Stimulated activated CD4-positive, alpha-beta T cell treated with anti-CD3 and anti-CD28 coated beads, Interleukin-4, amount 100 ng/mL, for 1 hour (primary cell): Measurements from ENCODE around the gene ALDH8A1.
A peak's percentile ranks its signal among the peaks of the same experiment; 100 is the strongest.

ENCODE experiments used
- DNase-seq: peaks from one replicate; pipeline ENCODE4 v3.0.0-alpha.2; 2020

Gene ALDH8A1

DNA sequence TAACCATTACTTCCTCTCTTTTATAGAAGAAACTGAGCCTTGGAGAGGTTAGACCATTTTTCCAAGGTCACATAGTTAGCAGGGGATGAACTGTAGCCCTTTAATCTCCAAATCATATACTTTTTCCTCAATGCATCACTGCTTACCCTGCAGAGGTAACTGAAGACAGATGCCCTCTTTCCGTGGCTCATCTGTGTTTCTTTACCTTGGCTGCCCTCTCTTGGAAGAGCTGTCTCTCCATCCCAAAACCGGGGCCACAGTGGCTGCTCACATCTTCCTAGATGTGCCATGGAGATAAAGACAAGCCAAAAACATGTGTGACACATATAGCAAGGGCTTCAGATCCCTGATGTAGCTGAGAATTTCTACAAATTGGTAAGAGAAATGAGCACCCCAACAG lies 581 bp upstream of the ALDH8A1 start:
- no peak for DNase-seq

GRCh38 chr6:134948691-134949090 lies 1.2 kb downstream of the ALDH8A1 start:
- DNase-seq: no peak

DNA sequence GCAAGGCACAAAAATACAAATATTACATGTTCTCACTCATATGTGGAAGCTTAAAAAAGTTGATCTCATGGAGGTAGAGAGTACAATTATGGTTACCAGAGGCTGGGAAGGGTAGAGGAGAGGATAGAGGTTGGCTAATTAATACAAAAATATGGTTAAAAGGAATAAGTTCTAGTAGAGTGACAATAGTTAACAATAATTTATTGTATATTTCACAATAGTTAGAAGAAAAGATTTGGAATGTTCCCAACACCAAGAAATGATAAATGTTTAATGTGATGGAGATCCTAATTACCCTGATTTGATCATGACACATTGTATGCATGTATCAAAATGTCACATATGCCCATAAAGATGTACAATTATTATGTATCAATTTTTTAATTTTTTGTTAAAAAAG lies 1.8 kb downstream of the ALDH8A1 start:
- DNase-seq: no peak

DNA sequence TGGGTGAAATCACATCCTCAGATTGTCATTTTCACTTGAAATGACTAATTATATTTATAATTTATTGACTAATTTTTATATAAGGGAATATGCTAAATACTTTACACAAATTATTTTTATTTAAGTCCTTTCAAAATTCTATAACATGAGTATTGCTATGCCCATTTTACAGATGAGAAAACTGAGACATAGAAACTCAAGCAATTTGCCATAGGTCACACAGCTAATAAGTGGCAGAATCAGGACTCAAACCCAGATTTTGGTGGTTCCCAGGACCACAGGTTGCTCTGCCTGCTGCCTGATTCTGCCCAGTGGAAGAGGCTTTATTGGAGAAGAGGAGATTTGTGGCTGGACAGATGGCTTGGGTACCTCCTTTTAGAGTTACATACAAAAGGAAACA lies 4.9 kb downstream of the ALDH8A1 start:
- no peak for DNase-seq

DNA sequence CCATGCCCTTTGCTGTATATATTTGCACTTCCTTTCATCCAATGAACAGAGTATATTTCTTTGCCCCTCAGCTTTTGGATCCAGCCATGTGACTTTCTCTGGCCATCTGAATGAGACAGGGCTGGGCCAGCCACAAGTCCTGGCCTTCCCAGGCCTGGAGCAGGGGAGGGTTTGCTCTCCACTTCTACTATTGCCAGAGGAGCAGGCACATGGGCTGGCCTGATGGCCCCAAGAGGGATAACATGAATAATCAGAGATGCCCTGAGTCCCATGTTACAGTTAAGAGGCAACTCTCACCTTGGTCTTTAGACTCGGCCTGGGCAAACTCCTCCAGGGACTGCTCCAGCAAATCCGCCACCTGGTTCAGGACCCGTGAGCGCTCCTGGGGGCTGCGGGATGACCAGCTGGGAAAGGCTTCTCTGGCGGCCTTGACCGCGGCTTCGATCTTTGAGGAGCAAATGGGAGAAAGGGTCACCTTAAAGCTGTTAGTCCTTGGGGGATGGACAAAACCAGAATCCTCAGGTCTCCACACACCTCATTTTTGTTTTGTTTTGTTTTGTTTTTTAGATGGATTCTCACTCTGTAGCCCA lies 6.3 kb downstream of the ALDH8A1 start:
- no peak for DNase-seq

DNA sequence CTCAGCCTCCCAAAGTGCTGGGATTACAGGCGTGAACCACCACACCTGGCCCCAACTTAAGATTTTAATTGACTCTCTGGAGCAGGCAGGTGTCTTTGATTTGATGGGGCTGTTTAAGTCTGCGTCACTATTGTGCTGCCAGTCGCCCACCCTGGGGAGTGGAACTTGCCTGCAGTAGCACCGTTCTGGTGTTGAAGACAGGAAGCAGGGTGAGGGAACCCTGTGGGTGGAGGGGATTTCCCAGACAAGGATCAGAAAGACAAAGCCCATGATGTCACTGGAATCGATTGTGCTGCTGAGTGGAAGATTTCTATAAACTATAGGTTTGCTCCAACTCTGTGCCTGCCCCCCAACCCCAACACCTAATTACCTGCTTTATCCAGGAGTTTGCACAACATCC lies 11.0 kb downstream of the ALDH8A1 start:
- peak; percentile 68 for DNase-seq

- no peak for DNase-seq
Measured at GRCh38 chr6:134937426-134937825, 12.5 kb downstream of the ALDH8A1 start.

DNA sequence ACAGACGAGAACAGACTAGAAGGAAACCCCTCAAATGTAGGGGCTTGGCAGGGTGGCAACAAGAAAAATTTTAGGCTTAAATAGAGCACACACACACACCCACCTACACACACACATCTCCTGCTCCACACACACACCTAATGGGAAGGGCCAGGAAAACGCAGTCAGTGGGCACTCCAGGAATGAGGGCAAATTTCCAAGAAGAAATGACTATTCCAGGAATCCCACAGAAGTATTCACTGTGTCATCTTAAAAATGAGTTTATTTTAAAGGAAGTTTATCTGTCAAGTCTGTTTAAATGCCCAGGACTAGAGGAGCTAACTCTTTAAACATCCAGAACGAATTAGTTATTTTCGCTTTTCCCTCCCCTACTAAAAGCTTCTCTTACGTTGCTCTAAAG lies 13.0 kb downstream of the ALDH8A1 start:
- DNase-seq: no peak

- DNase-seq: no peak
Measured at GRCh38 chr6:134936476-134936875, 13.4 kb downstream of the ALDH8A1 start.

DNA sequence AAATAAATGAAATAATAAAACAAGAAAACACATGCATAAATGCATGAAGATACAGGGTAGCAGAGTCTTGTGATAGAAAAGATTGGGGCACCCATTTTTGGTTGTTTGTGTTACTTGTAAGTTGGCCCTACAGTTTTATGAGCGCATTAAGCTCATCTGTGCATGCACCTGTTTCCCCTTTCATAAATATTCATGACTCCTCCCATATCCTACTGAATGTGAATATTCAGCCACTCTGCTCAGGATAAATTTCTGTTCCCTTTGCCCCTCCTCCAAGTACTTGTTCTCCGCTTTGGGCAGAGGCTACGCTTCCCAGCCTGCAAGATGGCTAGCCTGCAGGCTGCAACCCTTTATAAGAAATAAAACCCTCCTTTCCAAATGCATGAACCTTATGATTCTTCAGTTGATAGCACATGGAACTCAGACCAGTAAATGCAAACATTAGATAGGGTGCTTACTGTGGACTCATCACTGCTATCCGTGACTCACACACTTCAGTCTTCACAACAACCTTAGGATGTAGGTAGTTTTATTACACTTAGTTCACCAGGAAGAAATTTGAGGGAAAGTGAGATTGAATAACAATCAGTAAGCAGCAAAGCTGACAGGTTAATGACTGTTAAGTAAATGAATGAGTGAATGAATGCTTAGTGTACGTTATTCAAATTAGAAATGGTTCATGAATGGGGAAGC lies 15.0 kb downstream of the ALDH8A1 start:
- DNase-seq: no peak

- no peak for DNase-seq
Measured at GRCh38 chr6:134932535-134933470, 17.1 kb downstream of the ALDH8A1 start.

- no peak for DNase-seq
Measured at GRCh38 chr6:134932098-134932497, 17.8 kb downstream of the ALDH8A1 start.

- no peak for DNase-seq
Measured at GRCh38 chr6:134930463-134930862, 19.4 kb downstream of the ALDH8A1 start.

DNA sequence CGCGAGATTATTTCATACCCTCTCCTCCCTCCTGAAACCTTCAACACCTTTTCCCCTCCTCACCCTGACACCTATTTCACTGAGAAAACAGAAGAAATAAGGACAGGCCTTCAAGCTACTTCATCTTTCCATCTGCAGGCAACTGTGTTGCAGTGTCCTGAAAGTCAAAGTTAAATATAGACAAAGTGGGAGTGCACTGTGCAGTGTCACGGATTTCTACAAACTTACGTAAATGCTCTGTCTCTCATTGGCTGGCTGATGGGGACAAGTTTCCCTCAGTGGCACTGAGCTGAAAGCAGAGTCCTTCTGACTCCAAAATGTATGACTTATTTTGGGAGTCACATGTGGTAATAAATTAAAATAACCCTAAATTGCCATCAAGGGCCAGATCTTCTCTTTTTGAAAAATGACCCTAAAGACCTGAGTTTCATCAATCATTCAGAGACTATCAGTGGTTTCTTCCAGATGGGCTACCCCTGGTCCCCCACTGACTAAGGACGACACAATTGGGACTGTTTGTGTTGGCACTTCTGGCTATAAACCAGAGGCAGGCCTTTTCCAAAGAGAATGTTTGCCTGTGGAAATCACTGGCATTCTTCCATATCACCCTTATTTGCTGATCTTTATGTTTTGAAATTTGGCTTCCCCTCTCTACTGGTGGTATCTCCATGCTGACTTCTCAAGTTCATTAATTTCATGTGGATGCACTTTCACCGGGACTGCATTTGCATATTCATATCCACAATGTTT lies 21.6 kb downstream of the ALDH8A1 start:
- DNase-seq: no peak

GRCh38 chr6:134925800-134926199 lies 24.1 kb downstream of the ALDH8A1 start:
- DNase-seq: no peak

- DNase-seq: no peak
Measured at GRCh38 chr6:134921721-134922261, 28.1 kb downstream of the ALDH8A1 start.

GRCh38 chr6:134921276-134921675 lies 28.6 kb downstream of the ALDH8A1 start:
- no peak for DNase-seq

GRCh38 chr6:134920422-134920821 lies 29.5 kb downstream of the ALDH8A1 start:
- no peak for DNase-seq

- no peak for DNase-seq
Measured at GRCh38 chr6:134918418-134918961, 31.4 kb downstream of the ALDH8A1 start.

DNA sequence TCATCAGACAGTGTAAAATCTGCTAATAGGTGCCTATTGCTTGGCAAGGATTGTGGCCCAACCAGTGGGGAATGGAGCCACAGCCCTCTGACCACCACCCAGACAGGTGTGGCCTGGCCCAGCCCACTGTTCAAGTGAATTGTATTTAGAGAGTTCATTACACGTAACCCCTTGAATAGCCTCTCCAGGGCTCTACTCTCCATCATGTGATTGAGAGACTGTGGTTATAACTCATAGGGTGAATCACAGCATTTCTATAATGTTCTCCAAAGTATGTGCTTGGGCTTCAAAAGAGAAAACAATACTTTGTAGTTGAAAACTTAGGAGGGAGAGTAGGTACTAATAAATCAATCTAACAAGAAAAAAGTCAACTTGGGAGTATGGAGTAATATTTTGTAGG lies 38.4 kb downstream of the ALDH8A1 start:
- no peak for DNase-seq

- DNase-seq: no peak
Measured at GRCh38 chr6:134910593-134910935, 39.3 kb downstream of the ALDH8A1 start.
